NCI-H2196 treated with DMSO at 0.1 percent for 48 hours (cell line): Measurements from ENCODE around the gene TMOD4.

Experiments
- DNase-seq: peaks from one replicate; lab custom pipeline; 2025; ENCODE audit not compliant: unreplicated experiment; lab: John Stamatoyannopoulos, UW

TMOD4 gene

GRCh38 chr1:151143986-151144385 lies 31.8 kb downstream of the TMOD4 start:
- DNase-seq = no peak

GRCh38 chr1:151143057-151143435 lies 32.7 kb downstream of the TMOD4 start:
- no peak for DNase-seq

- no peak for DNase-seq
Observed at GRCh38 chr1:151142411-151143056, 33.2 kb downstream of the TMOD4 start.

GRCh38 chr1:151137789-151138188 lies 38.0 kb downstream of the TMOD4 start:
- DNase-seq = no peak

- no peak for DNase-seq
Observed at GRCh38 chr1:151135433-151136385, 40.1 kb downstream of the TMOD4 start.

- DNase-seq = no peak
Observed at GRCh38 chr1:151134991-151135390, 40.8 kb downstream of the TMOD4 start.

- DNase-seq = no peak
Observed at GRCh38 chr1:151134396-151134795, 41.4 kb downstream of the TMOD4 start.

- no peak for DNase-seq
Observed at GRCh38 chr1:151133018-151133806, 42.6 kb downstream of the TMOD4 start.

- DNase-seq = no peak
Observed at GRCh38 chr1:151132335-151133017, 43.3 kb downstream of the TMOD4 start.

- DNase-seq = no peak
Observed at GRCh38 chr1:151131701-151132334, 44.0 kb downstream of the TMOD4 start.

- DNase-seq = no peak
Observed at GRCh38 chr1:151130987-151131586, 44.7 kb downstream of the TMOD4 start.

- DNase-seq = no peak
Observed at GRCh38 chr1:151128800-151129199, 47.0 kb downstream of the TMOD4 start.

- no peak for DNase-seq
Observed at GRCh38 chr1:151124763-151125403, 50.9 kb downstream of the TMOD4 start.
